Hepatocyte (in vitro differentiated cells): ENCODE data around the gene ATF7IP2.

Source experiments
- CTCF ChIP-seq: fragments of 200-600 bp; sonication (generic); IDR thresholded peaks from 2 replicates; pipeline ENCODE4 v1.5.1; 2016; ENCODE audit warnings: antibody characterized with exemption, mild to moderate bottlenecking; ENCODE audit not compliant: poor library complexity
- EZH2 ChIP-seq: fragments of 200-600 bp; sonication (generic); IDR thresholded peaks from 2 replicates; pipeline ENCODE4 v1.6.1; 2016; ENCODE audit warnings: antibody characterized with exemption, mild to moderate bottlenecking, borderline replicate concordance

GRCh38 chr16:10410469-10410868 lies 24.6 kb downstream of the ATF7IP2 start:
- TF ChIP-seq CTCF = no peak
- no peak for TF ChIP-seq EZH2
